Chondrocyte (in vitro differentiated cells): ENCODE data around the gene FLRT1. TPM values are rescaled to one million over a fixed set of nuclear protein-coding genes. Genes with fewer than 3 reads are reported as not detected.
A peak's percentile ranks its signal among the peaks of the same experiment; 100 is the strongest.

Source experiments
- DNase-seq: peaks from one replicate; pipeline ENCODE4 v3.0.0; 2021; ENCODE audit warnings: mixed read lengths, low spot score
- H3K27ac Mint-ChIP-seq: one replicate; pipeline ENCODE4 v1.8.0; 2021; ENCODE audit warnings: mild to moderate bottlenecking, moderate library complexity, mixed read lengths; ENCODE audit not compliant: unreplicated experiment
- H3K27me3 Mint-ChIP-seq: 2 replicates; pipeline ENCODE4 v1.8.0; 2021; ENCODE audit warnings: low read depth, mixed read lengths
- H3K36me3 Mint-ChIP-seq: 2 replicates; pipeline ENCODE4 v1.8.0; 2021; ENCODE audit warnings: low read depth, mixed read lengths
- H3K4me1 Mint-ChIP-seq: 2 replicates; pipeline ENCODE4 v1.8.0; 2021; ENCODE audit warnings: low read depth, mild to moderate bottlenecking, mixed read lengths
- H3K4me3 Mint-ChIP-seq: one replicate; pipeline ENCODE4 v1.8.0; 2021; ENCODE audit warnings: mild to moderate bottlenecking, moderate library complexity, mixed read lengths; ENCODE audit not compliant: unreplicated experiment
- H3K9me3 Mint-ChIP-seq: 2 replicates; pipeline ENCODE4 v1.8.0; 2021; ENCODE audit warnings: low read depth, mixed read lengths
- CTCF ChIP-seq: fragments of 200-600 bp; sonication (generic); IDR thresholded peaks from 2 replicates; pipeline ENCODE4 v1.5.0; 2021; ENCODE audit warnings: antibody characterized with exemption, mild to moderate bottlenecking, moderate library complexity
- total RNA-seq: library from RNA; stranded (reverse); gene quantifications from 3 replicates; pipeline ENCODE4 v1.2.1, GENCODE V29; 2021

Gene FLRT1
- total RNA-seq, 1 donor from 2014 or later = 0.22 TPM

GRCh38 chr11:63998558-63999348 is 37.0 kb upstream of the FLRT1 start:
- no peak for DNase-seq
- H3K27ac Mint-ChIP-seq = no peak overlapping the region
- peaks cover 11% of the 10 kb centered on the region for H3K36me3 Mint-ChIP-seq
- no peak overlapping the region for H3K4me3 Mint-ChIP-seq
- H3K4me1 Mint-ChIP-seq = peaks cover 8% of the 10 kb centered on the region
- no peak for TF ChIP-seq CTCF
- no peaks in the 10 kb centered on the region for H3K27me3 Mint-ChIP-seq
- no peaks in the 10 kb centered on the region for H3K9me3 Mint-ChIP-seq

- no peak overlapping the region for H3K27ac Mint-ChIP-seq
- H3K27me3 Mint-ChIP-seq = no peaks in the 10 kb centered on the region
- no peak overlapping the region for H3K4me3 Mint-ChIP-seq
- TF ChIP-seq CTCF = no peak
- no peak for DNase-seq
- H3K4me1 Mint-ChIP-seq = peaks cover 8% of the 10 kb centered on the region
- H3K36me3 Mint-ChIP-seq = peaks cover 9% of the 10 kb centered on the region
- H3K9me3 Mint-ChIP-seq = no peaks in the 10 kb centered on the region
Measured at GRCh38 chr11:63999349-64000025, 36.2 kb upstream of the FLRT1 start.

- Mint-ChIP-seq H3K27ac (no peak overlapping the region), H3K4me3 (peak overlapping the region; percentile 19), H3K36me3 (peaks cover 7% of the 10 kb centered on the region), H3K27me3 (no peaks in the 10 kb centered on the region), H3K4me1 (peaks cover 8% of the 10 kb centered on the region), H3K9me3 (no peaks in the 10 kb centered on the region)
- peak; percentile 88 for TF ChIP-seq CTCF
- DNase-seq = no peak
Measured at GRCh38 chr11:64000026-64000739, 35.5 kb upstream of the FLRT1 start.

GRCh38 chr11:64000740-64001483 is 34.8 kb upstream of the FLRT1 start:
- DNase-seq = no peak
- TF ChIP-seq CTCF = no peak
- Mint-ChIP-seq H3K9me3 (no peaks in the 10 kb centered on the region), H3K4me1 (peaks cover 8% of the 10 kb centered on the region), H3K27me3 (no peaks in the 10 kb centered on the region), H3K36me3 (peaks cover 7% of the 10 kb centered on the region), H3K4me3 (no peak overlapping the region), H3K27ac (no peak overlapping the region)
